GM12874 (cell line): ENCODE results near the gene SLC4A11.

ENCODE experiments used
- CTCF ChIP-seq: IDR thresholded peaks from 2 replicates; pipeline ENCODE4 v1.5.1; 2011; ENCODE audit warnings: low read depth, mild to moderate bottlenecking, control low read depth, low read length, moderate library complexity; ENCODE audit not compliant: insufficient read depth

SLC4A11 gene

GRCh38 chr20:3276680-3277015 lies 37.7 kb upstream of the SLC4A11 start:
- TF ChIP-seq CTCF = peak; percentile 28; the same call in 1 of the 2 replicates

GRCh38 chr20:3275966-3276679 lies 37.1 kb upstream of the SLC4A11 start:
- TF ChIP-seq CTCF = no peak

GRCh38 chr20:3275064-3275935 lies 36.3 kb upstream of the SLC4A11 start:
- TF ChIP-seq CTCF = no peak

GRCh38 chr20:3273371-3273770 lies 34.4 kb upstream of the SLC4A11 start:
- no peak for TF ChIP-seq CTCF

- no peak for TF ChIP-seq CTCF
Measured at GRCh38 chr20:3270051-3270450, 31.1 kb upstream of the SLC4A11 start.

- no peak for TF ChIP-seq CTCF
Measured at GRCh38 chr20:3262566-3262965, 23.6 kb upstream of the SLC4A11 start.

GRCh38 chr20:3258429-3258828 lies 19.4 kb upstream of the SLC4A11 start:
- no peak for TF ChIP-seq CTCF
